ENCODE data around the gene RASA3. TPM values are rescaled to one million over a fixed set of nuclear protein-coding genes. Genes with fewer than 3 reads are reported as not detected.

Gene RASA3
- total RNA-seq, 1 experiment from 2014 or later, result 22.3 TPM

DNA sequence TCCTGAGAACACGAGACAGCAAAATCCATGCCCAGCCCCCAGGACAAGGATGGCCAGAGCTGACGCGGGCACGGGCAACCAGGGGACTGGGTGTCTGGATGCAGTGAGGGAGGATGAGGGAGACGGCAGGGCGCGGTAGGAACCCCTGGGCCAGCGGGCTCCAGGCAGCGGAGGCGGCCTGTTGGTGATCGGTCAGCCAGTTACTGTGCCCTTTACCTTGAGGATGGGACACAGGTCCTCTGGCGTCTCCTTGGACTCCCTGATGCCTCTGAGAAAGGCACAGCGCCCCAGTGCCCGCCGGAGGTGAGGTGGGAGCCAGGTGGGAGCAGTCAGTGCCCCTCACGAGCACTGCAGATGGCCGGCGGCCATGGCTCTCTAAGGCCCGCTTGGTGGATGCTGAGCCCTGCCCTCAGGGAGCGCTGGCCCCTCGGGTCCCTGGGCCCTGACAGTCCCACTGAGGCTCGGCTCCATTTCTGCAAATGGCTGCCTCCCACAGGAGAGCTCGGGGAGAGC lies 189.8 kb downstream of the RASA3 start (continued):
- TF ChIP-seq, protein P1, sequence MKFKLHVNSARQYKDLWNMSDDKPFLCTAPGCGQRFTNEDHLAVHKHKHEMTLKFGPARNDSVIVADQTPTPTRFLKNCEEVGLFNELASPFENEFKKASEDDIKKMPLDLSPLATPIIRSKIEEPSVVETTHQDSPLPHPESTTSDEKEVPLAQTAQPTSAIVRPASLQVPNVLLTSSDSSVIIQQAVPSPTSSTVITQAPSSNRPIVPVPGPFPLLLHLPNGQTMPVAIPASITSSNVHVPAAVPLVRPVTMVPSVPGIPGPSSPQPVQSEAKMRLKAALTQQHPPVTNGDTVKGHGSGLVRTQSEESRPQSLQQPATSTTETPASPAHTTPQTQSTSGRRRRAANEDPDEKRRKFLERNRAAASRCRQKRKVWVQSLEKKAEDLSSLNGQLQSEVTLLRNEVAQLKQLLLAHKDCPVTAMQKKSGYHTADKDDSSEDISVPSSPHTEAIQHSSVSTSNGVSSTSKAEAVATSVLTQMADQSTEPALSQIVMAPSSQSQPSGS (CRISPR knock-in tag; IDR thresholded peaks at IDR 0.05; ENCODE audit: borderline replicate concordance, low read depth), result no peak
- TF ChIP-seq, protein P2, sequence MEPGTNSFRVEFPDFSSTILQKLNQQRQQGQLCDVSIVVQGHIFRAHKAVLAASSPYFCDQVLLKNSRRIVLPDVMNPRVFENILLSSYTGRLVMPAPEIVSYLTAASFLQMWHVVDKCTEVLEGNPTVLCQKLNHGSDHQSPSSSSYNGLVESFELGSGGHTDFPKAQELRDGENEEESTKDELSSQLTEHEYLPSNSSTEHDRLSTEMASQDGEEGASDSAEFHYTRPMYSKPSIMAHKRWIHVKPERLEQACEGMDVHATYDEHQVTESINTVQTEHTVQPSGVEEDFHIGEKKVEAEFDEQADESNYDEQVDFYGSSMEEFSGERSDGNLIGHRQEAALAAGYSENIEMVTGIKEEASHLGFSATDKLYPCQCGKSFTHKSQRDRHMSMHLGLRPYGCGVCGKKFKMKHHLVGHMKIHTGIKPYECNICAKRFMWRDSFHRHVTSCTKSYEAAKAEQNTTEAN (CRISPR knock-in tag; IDR thresholded peaks at IDR 0.05), result no peak

DNA sequence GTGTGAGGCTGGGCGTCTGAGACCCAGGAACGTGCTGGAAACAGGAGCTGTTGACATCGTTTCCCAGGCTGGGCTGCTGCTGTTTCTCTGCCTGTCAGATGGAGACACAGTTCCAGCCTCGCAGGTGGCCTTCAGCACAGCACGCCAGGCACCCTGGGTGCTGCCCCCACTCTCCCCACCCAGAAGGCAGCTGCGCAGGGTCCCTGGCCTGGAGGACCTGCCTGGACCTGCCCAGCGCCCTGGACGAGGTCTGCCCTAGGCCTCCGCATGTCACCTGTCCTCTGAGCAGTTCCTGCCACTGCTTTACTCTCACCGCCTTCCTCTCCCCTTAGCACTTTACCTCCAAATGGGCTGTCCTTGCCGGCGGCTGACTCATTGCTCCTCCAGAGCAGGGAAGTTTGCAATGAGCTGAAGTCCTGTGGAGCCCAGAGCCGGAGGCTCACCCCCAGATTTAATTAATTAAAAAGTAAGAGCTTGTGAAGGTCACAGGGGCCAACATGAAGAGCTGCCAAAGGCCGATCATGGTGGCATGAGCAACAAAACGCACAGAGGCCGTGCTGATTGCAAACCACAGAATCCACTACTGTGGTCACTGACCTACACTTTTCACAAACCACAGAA lies 190.7 kb downstream of the RASA3 start:
- TF ChIP-seq ZNF138 (CRISPR knock-in tag; conservative IDR thresholded peaks at IDR 0.05), result no peak
- TF ChIP-seq, protein P3, sequence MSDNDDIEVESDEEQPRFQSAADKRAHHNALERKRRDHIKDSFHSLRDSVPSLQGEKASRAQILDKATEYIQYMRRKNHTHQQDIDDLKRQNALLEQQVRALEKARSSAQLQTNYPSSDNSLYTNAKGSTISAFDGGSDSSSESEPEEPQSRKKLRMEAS (CRISPR knock-in tag; IDR thresholded peaks at IDR 0.05), result no peak
- TF ChIP-seq TCF7 (CRISPR knock-in tag; IDR thresholded peaks at IDR 0.05; ENCODE audit: low read depth), result no peak
- no peak for TF ChIP-seq TEAD4 (CRISPR knock-in tag; IDR thresholded peaks at IDR 0.05)
- no peak for TF ChIP-seq SMAD3 (CRISPR knock-in tag; IDR thresholded peaks at IDR 0.05; ENCODE audit: borderline replicate concordance)
- no peak for TF ChIP-seq EMX1 (CRISPR knock-in tag; IDR thresholded peaks at IDR 0.05)
- no peak overlapping the region for H3K4me3 Mint-ChIP-seq
- CTCF ChIA-PET, result interaction anchor here (1.1 kb wide), 1 partner anchor 139 kb away, joined by 3 read pairs; no protein-coding TSS in a partner anchor
- H3K27ac Mint-ChIP-seq, result no peak overlapping the region
- no peaks in the 10 kb centered on the region for H3K36me3 Mint-ChIP-seq
- no peaks in the 10 kb centered on the region for H3K9me3 Mint-ChIP-seq
- no peaks in the 10 kb centered on the region for H3K27me3 Mint-ChIP-seq (ENCODE audit: low read depth)
- DNase-seq (ENCODE audit: low spot score), result no peak
- no peak for ATAC-seq
- POLR2A ChIA-PET, result no interaction called here
- H3K4me1 Mint-ChIP-seq, result no peaks in the 10 kb centered on the region

DNA sequence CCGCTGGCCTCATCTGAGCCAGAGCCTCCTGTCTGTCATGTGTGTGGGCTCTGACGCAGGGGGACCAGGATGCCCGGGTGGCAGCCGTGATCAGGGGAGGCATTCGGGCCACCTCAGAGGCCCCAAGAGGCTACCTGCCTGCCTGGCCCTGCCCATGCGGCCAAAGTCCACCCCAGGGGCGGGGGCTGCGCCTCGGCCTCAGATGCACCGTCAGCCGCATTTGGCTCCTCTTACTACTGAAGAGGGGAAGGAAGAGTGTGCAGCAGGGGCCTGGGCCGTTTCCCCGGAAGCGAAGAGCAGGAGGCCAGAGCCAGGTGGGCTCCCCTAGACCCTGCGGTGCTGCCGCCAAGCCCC lies 192.5 kb downstream of the RASA3 start:
- DNase-seq (ENCODE audit: low spot score) (no peak), ATAC-seq (no peak)
- Mint-ChIP-seq H3K27ac (no peak overlapping the region), H3K9me3 (no peaks in the 10 kb centered on the region), H3K36me3 (no peaks in the 10 kb centered on the region), H3K4me3 (no peak overlapping the region), H3K4me1 (0 out of 2 replicates have a peak, but pooled peaks cover 6% of the 10 kb centered on the region), H3K27me3 (ENCODE audit: low read depth) (no peaks in the 10 kb centered on the region)
- POLR2A ChIA-PET, result no interaction called here
- CTCF ChIA-PET, result no interaction called here
- TF ChIP-seq, protein P4, sequence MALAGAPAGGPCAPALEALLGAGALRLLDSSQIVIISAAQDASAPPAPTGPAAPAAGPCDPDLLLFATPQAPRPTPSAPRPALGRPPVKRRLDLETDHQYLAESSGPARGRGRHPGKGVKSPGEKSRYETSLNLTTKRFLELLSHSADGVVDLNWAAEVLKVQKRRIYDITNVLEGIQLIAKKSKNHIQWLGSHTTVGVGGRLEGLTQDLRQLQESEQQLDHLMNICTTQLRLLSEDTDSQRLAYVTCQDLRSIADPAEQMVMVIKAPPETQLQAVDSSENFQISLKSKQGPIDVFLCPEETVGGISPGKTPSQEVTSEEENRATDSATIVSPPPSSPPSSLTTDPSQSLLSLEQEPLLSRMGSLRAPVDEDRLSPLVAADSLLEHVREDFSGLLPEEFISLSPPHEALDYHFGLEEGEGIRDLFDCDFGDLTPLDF (CRISPR knock-in tag; IDR thresholded peaks at IDR 0.05), result no peak
- TF ChIP-seq, protein P5, sequence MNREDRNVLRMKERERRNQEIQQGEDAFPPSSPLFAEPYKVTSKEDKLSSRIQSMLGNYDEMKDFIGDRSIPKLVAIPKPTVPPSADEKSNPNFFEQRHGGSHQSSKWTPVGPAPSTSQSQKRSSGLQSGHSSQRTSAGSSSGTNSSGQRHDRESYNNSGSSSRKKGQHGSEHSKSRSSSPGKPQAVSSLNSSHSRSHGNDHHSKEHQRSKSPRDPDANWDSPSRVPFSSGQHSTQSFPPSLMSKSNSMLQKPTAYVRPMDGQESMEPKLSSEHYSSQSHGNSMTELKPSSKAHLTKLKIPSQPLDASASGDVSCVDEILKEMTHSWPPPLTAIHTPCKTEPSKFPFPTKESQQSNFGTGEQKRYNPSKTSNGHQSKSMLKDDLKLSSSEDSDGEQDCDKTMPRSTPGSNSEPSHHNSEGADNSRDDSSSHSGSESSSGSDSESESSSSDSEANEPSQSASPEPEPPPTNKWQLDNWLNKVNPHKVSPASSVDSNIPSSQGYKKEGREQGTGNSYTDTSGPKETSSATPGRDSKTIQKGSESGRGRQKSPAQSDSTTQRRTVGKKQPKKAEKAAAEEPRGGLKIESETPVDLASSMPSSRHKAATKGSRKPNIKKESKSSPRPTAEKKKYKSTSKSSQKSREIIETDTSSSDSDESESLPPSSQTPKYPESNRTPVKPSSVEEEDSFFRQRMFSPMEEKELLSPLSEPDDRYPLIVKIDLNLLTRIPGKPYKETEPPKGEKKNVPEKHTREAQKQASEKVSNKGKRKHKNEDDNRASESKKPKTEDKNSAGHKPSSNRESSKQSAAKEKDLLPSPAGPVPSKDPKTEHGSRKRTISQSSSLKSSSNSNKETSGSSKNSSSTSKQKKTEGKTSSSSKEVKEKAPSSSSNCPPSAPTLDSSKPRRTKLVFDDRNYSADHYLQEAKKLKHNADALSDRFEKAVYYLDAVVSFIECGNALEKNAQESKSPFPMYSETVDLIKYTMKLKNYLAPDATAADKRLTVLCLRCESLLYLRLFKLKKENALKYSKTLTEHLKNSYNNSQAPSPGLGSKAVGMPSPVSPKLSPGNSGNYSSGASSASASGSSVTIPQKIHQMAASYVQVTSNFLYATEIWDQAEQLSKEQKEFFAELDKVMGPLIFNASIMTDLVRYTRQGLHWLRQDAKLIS (CRISPR knock-in tag; IDR thresholded peaks at IDR 0.05; ENCODE audit: borderline replicate concordance), result no peak
- TF ChIP-seq, protein P6, sequence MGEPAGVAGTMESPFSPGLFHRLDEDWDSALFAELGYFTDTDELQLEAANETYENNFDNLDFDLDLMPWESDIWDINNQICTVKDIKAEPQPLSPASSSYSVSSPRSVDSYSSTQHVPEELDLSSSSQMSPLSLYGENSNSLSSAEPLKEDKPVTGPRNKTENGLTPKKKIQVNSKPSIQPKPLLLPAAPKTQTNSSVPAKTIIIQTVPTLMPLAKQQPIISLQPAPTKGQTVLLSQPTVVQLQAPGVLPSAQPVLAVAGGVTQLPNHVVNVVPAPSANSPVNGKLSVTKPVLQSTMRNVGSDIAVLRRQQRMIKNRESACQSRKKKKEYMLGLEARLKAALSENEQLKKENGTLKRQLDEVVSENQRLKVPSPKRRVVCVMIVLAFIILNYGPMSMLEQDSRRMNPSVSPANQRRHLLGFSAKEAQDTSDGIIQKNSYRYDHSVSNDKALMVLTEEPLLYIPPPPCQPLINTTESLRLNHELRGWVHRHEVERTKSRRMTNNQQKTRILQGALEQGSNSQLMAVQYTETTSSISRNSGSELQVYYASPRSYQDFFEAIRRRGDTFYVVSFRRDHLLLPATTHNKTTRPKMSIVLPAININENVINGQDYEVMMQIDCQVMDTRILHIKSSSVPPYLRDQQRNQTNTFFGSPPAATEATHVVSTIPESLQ (CRISPR knock-in tag; IDR thresholded peaks at IDR 0.05), result no peak
- TF ChIP-seq, protein P7, sequence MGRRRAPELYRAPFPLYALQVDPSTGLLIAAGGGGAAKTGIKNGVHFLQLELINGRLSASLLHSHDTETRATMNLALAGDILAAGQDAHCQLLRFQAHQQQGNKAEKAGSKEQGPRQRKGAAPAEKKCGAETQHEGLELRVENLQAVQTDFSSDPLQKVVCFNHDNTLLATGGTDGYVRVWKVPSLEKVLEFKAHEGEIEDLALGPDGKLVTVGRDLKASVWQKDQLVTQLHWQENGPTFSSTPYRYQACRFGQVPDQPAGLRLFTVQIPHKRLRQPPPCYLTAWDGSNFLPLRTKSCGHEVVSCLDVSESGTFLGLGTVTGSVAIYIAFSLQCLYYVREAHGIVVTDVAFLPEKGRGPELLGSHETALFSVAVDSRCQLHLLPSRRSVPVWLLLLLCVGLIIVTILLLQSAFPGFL (CRISPR knock-in tag; IDR thresholded peaks at IDR 0.05; ENCODE audit: borderline replicate concordance), result no peak
- TF ChIP-seq HMGA2 (CRISPR knock-in tag; IDR thresholded peaks at IDR 0.05), result no peak
- TF ChIP-seq, protein P8, sequence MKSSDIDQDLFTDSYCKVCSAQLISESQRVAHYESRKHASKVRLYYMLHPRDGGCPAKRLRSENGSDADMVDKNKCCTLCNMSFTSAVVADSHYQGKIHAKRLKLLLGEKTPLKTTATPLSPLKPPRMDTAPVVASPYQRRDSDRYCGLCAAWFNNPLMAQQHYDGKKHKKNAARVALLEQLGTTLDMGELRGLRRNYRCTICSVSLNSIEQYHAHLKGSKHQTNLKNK (CRISPR knock-in tag; IDR thresholded peaks at IDR 0.05), result no peak
- no peak for TF ChIP-seq ZNF219 (CRISPR knock-in tag; IDR thresholded peaks at IDR 0.05; ENCODE audit: borderline replicate concordance)
- no peak for TF ChIP-seq ZNF416 (CRISPR knock-in tag; IDR thresholded peaks at IDR 0.05)
- TF ChIP-seq EMX1 (CRISPR knock-in tag; IDR thresholded peaks at IDR 0.05), result no peak
- no peak for TF ChIP-seq NFATC4 (CRISPR knock-in tag; IDR thresholded peaks at IDR 0.05)
- no peak for TF ChIP-seq SP1 (CRISPR knock-in tag; conservative IDR thresholded peaks at IDR 0.05)
- TF ChIP-seq, protein P9, sequence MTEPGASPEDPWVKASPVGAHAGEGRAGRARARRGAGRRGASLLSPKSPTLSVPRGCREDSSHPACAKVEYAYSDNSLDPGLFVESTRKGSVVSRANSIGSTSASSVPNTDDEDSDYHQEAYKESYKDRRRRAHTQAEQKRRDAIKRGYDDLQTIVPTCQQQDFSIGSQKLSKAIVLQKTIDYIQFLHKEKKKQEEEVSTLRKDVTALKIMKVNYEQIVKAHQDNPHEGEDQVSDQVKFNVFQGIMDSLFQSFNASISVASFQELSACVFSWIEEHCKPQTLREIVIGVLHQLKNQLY (CRISPR knock-in tag; IDR thresholded peaks at IDR 0.05), result no peak
- TF ChIP-seq ESRRA (CRISPR knock-in tag; IDR thresholded peaks at IDR 0.05; ENCODE audit: borderline replicate concordance), result no peak
